Neural cell (in vitro differentiated cells): ENCODE measurements around the gene PPP2R3A. TPM values are rescaled to one million over a fixed set of nuclear protein-coding genes. Genes with fewer than 3 reads are reported as not detected.
"Not testable (repeated sequence)": the region's sequence is repeated elsewhere in the genome, so short reads cannot be mapped to it uniquely, and the experiment has no call there.

Source experiments
- H2AFZ ChIP-seq: fragments of 200-600, 300-800 bp; sonication (generic), shearing (Covaris generic); 2 replicates; pipeline ENCODE4 v1.6.0; 2014; ENCODE audit warnings: low read depth, mild to moderate bottlenecking, antibody characterized with exemption, low read length, moderate library complexity
- H3F3A ChIP-seq: fragments of 200-600 bp; shearing (Covaris generic); 2 replicates; pipeline ENCODE4 v1.6.1; 2016; ENCODE audit warnings: mild to moderate bottlenecking, moderate library complexity, mixed read lengths, antibody characterized with exemption, low read length; ENCODE audit not compliant: insufficient read depth, poor library complexity, severe bottlenecking
- H3K27ac ChIP-seq: fragments of 200-600, 300-800 bp; sonication (generic), shearing (Covaris generic); 2 replicates; pipeline ENCODE4 v1.5.1; 2014; ENCODE audit warnings: mild to moderate bottlenecking, low read length, moderate library complexity
- H3K27me3 ChIP-seq: fragments of 300-800, 200-600 bp; sonication (generic), shearing (Covaris generic); 2 replicates; pipeline ENCODE4 v1.6.0; 2014; ENCODE audit warnings: mild to moderate bottlenecking, low read depth, low read length, moderate library complexity; ENCODE audit not compliant: insufficient read depth
- H3K36me3 ChIP-seq: fragments of 300-800, 200-600 bp; sonication (generic), shearing (Covaris generic); 2 replicates; pipeline ENCODE4 v1.5.1; 2014; ENCODE audit warnings: mild to moderate bottlenecking, antibody characterized with exemption, low read length, moderate library complexity; ENCODE audit not compliant: insufficient read depth
- H3K4me2 ChIP-seq: fragments of 300-800, 200-600 bp; sonication (generic), shearing (Covaris generic); 2 replicates; pipeline ENCODE4 v1.6.0; 2014; ENCODE audit warnings: mild to moderate bottlenecking, low read length
- H3K4me3 ChIP-seq: fragments of 300-800, 200-600 bp; sonication (generic), shearing (Covaris generic); 2 replicates; pipeline ENCODE4 v1.5.1; 2014; ENCODE audit warnings: mild to moderate bottlenecking, low read length, moderate library complexity
- H3K79me2 ChIP-seq: fragments of 200-600 bp; shearing (Covaris generic); replicated peaks from 2 replicates; pipeline ENCODE4 v1.6.0; 2014; ENCODE audit warnings: mild to moderate bottlenecking, low read length, moderate library complexity; ENCODE audit not compliant: insufficient read depth
- H3K9ac ChIP-seq: fragments of 300-800, 200-600 bp; sonication (generic), shearing (Covaris generic); 2 replicates; pipeline ENCODE4 v1.6.1; 2016; ENCODE audit warnings: mild to moderate bottlenecking, low read length, mixed read lengths
- H3K9me2 ChIP-seq: fragments of 200-600 bp; shearing (Covaris generic); 2 replicates; pipeline ENCODE4 v1.6.1; 2016; ENCODE audit warnings: mild to moderate bottlenecking, low read length, mixed read lengths; ENCODE audit not compliant: insufficient read depth
- H3K9me3 ChIP-seq: fragments of 200-600, 300-800 bp; sonication (generic), shearing (Covaris generic); 2 replicates; pipeline ENCODE4 v1.6.1; 2016; ENCODE audit warnings: mild to moderate bottlenecking, mixed run types, low read length, moderate library complexity, mixed read lengths
- H4K20me1 ChIP-seq: fragments of 200-600 bp; shearing (Covaris generic); 2 replicates; pipeline ENCODE4 v1.6.1; 2016; ENCODE audit warnings: mild to moderate bottlenecking, mixed run types; ENCODE audit not compliant: insufficient read depth
- EP300 ChIP-seq: fragments of 450-650 bp; conservative IDR thresholded peaks from 2 replicates; pipeline ENCODE4 v1.6.1; 2014; ENCODE audit warnings: antibody characterized with exemption, mild to moderate bottlenecking, moderate library complexity; ENCODE audit not compliant: poor library complexity, severe bottlenecking
- EZH2 ChIP-seq: fragments of 200-600, 300-800 bp; shearing (Covaris generic), sonication (generic); IDR thresholded peaks from 2 replicates; pipeline ENCODE4 v1.6.1; 2014; ENCODE audit warnings: antibody characterized with exemption, low read length, borderline replicate concordance, mild to moderate bottlenecking; ENCODE audit not compliant: insufficient read depth, poor library complexity, severe bottlenecking
- MXI1 ChIP-seq: fragments of 450-650 bp; conservative IDR thresholded peaks from 2 replicates; pipeline ENCODE4 v1.6.1; 2014; ENCODE audit warnings: antibody characterized with exemption, mild to moderate bottlenecking; ENCODE audit not compliant: poor library complexity, severe bottlenecking
- POLR2AphosphoS5 ChIP-seq: IDR thresholded peaks from 2 replicates; pipeline ENCODE4 v1.6.1; 2012
- RAD21 ChIP-seq: fragments of 450-650 bp; conservative IDR thresholded peaks from 2 replicates; pipeline ENCODE4 v1.6.1; 2014; ENCODE audit warnings: antibody characterized with exemption, mild to moderate bottlenecking, moderate library complexity
- SMC3 ChIP-seq: fragments of 450-650 bp; conservative IDR thresholded peaks from 2 replicates; pipeline ENCODE4 v1.6.1; 2014; ENCODE audit warnings: antibody characterized with exemption, mild to moderate bottlenecking, moderate library complexity; ENCODE audit not compliant: poor library complexity
- TAF1 ChIP-seq: IDR thresholded peaks from 2 replicates; pipeline ENCODE4 v1.6.1; 2012; ENCODE audit warnings: low read depth
- polyA plus RNA-seq: library from polyadenylated mRNA; depleted of rRNA; stranded (reverse); fragments of >200 nt; gene quantifications from 2 replicates; pipeline ENCODE4 v1.2.3, GENCODE V29; 2014
- TF ChIP-seq, protein P1 (sequence below): IDR thresholded peaks from 2 replicates; pipeline ENCODE4 v1.6.1; 2012; ENCODE audit warnings: borderline replicate concordance
- TF ChIP-seq, protein P2 (sequence below): fragments of 450-650 bp; IDR thresholded peaks from 2 replicates; pipeline ENCODE4 v1.5.1; 2014; ENCODE audit warnings: antibody characterized with exemption, mild to moderate bottlenecking, moderate library complexity; ENCODE audit not compliant: poor library complexity, severe bottlenecking

Gene PPP2R3A
- polyA plus RNA-seq, 1 donor from 2014 or later, result 17.9 TPM

DNA sequence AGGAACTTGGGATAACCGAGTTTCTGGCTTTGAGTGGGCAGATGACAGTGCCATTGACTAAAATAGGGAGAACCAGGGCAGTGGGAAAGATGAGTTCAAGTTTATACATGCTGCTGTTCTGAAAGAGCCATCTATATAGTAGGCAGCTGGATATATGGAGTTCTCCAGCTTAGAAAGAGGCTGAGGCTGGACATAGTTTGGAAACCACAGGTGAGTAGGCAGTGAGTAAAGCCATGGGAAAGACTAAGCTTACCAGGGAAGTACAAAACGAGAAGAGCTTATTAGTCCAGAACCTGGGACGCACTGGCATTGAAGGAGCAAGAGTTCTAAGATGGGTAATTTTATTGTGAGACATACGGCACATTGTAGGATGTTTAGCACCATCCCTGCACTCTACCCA, 176.4 kb downstream of the PPP2R3A start:
- H3K27me3 ChIP-seq, result no peaks in the 10 kb centered on the region
- H3F3A ChIP-seq, result no peaks in the 10 kb centered on the region
- no peaks in the 10 kb centered on the region for H3K9me2 ChIP-seq
- no peak overlapping the region for H3K4me3 ChIP-seq
- H3K4me2 ChIP-seq, result no peak overlapping the region
- no peaks in the 10 kb centered on the region for H4K20me1 ChIP-seq
- TF ChIP-seq MXI1 (no peak), SMC3 (no peak), POLR2AphosphoS5 (no peak), TAF1 (no peak), RAD21 (no peak), EZH2 (no peak), EP300 (no peak)
- TF ChIP-seq, protein P1, sequence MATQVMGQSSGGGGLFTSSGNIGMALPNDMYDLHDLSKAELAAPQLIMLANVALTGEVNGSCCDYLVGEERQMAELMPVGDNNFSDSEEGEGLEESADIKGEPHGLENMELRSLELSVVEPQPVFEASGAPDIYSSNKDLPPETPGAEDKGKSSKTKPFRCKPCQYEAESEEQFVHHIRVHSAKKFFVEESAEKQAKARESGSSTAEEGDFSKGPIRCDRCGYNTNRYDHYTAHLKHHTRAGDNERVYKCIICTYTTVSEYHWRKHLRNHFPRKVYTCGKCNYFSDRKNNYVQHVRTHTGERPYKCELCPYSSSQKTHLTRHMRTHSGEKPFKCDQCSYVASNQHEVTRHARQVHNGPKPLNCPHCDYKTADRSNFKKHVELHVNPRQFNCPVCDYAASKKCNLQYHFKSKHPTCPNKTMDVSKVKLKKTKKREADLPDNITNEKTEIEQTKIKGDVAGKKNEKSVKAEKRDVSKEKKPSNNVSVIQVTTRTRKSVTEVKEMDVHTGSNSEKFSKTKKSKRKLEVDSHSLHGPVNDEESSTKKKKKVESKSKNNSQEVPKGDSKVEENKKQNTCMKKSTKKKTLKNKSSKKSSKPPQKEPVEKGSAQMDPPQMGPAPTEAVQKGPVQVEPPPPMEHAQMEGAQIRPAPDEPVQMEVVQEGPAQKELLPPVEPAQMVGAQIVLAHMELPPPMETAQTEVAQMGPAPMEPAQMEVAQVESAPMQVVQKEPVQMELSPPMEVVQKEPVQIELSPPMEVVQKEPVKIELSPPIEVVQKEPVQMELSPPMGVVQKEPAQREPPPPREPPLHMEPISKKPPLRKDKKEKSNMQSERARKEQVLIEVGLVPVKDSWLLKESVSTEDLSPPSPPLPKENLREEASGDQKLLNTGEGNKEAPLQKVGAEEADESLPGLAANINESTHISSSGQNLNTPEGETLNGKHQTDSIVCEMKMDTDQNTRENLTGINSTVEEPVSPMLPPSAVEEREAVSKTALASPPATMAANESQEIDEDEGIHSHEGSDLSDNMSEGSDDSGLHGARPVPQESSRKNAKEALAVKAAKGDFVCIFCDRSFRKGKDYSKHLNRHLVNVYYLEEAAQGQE, result no peak
- TF ChIP-seq, protein P2, sequence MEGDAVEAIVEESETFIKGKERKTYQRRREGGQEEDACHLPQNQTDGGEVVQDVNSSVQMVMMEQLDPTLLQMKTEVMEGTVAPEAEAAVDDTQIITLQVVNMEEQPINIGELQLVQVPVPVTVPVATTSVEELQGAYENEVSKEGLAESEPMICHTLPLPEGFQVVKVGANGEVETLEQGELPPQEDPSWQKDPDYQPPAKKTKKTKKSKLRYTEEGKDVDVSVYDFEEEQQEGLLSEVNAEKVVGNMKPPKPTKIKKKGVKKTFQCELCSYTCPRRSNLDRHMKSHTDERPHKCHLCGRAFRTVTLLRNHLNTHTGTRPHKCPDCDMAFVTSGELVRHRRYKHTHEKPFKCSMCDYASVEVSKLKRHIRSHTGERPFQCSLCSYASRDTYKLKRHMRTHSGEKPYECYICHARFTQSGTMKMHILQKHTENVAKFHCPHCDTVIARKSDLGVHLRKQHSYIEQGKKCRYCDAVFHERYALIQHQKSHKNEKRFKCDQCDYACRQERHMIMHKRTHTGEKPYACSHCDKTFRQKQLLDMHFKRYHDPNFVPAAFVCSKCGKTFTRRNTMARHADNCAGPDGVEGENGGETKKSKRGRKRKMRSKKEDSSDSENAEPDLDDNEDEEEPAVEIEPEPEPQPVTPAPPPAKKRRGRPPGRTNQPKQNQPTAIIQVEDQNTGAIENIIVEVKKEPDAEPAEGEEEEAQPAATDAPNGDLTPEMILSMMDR, result no peak
- H3K27ac ChIP-seq, result no peak overlapping the region
- no peaks in the 10 kb centered on the region for H3K9me3 ChIP-seq
- peaks cover under 1% of the 10 kb centered on the region for H3K79me2 ChIP-seq
- no peak overlapping the region for H2AFZ ChIP-seq
- no peak overlapping the region for H3K9ac ChIP-seq
- no peaks in the 10 kb centered on the region for H3K36me3 ChIP-seq

DNA sequence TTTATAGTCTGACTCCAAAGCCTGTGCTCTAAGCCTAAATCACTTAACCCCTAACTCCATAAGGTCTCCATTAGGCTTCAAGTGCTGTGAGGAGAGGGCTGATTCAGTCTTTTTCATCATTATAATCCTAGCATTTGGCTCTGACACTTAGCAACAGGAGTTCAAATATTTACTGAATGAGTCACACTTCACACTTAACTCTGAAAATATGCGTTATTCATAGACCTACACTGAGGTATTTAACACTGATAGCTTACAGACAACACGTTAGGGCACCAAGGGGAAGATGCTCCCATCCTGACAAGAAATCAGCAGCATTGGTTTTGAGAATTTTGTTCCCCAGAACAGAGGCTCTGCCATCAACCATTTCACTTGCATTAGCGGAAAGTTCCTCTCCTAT, 177.1 kb downstream of the PPP2R3A start:
- Histone ChIP-seq H3F3A (no peaks in the 10 kb centered on the region), H3K9me2 (no peaks in the 10 kb centered on the region), H3K27ac (no peak overlapping the region), H3K4me2 (no peak overlapping the region), H3K36me3 (peaks cover 2% of the 10 kb centered on the region), H3K27me3 (no peaks in the 10 kb centered on the region), H3K4me3 (no peak overlapping the region), H3K79me2 (peaks cover 7% of the 10 kb centered on the region), H4K20me1 (no peaks in the 10 kb centered on the region), H2AFZ (no peak overlapping the region), H3K9me3 (no peaks in the 10 kb centered on the region), H3K9ac (no peak overlapping the region)
- TF ChIP-seq EP300 (no peak), SMC3 (no peak), TAF1 (no peak), EZH2 (no peak), MXI1 (no peak), RAD21 (no peak), POLR2AphosphoS5 (no peak)
- TF ChIP-seq, protein P2, result no peak
- TF ChIP-seq, protein P1, result no peak

DNA sequence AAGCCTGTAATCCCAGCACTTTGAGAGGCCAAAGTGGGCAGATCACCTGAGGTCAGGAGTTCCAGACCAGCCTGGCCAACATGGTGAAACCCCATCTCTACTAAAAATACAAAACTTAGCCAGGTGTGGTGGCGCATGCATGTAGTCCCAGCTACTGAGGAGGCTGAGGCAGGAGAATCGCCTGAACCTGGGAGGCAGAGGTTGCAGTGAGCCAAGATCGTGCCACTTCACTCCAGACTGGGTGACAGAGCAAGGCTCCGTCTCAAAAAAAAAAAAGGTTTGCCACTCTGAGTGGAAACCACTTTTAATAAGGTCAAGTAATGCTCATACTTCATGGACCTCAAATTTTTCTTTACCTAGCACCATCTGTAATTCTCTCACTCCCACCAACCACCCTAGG, 178.9 kb downstream of the PPP2R3A start:
- not testable (repeated sequence) for H3F3A ChIP-seq, H3K9me3 ChIP-seq, H2AFZ ChIP-seq, H4K20me1 ChIP-seq, H3K36me3 ChIP-seq, H3K27ac ChIP-seq, H3K27me3 ChIP-seq, H3K4me2 ChIP-seq, H3K9me2 ChIP-seq, H3K4me3 ChIP-seq, H3K9ac ChIP-seq
- H3K79me2 ChIP-seq, result peaks cover 14% of the 10 kb centered on the region
